Astrocyte of the cerebellum (primary cell): ENCODE data around the gene CNIH4.
"Not testable (repeated sequence)": the region's sequence is repeated elsewhere in the genome, so short reads cannot be mapped to it uniquely, and the experiment has no call there.

ENCODE experiments used
- DNase-seq: peaks from one replicate; pipeline ENCODE4 v3.0.0-alpha.2; 2011; ENCODE audit warnings: low read depth
- H3K4me3 ChIP-seq: 2 replicates; pipeline ENCODE4 v1.5.1; 2011; ENCODE audit warnings: mild to moderate bottlenecking, low read depth, low read length, moderate library complexity
- CTCF ChIP-seq: IDR thresholded peaks from 2 replicates; pipeline ENCODE4 v1.5.1; 2012; ENCODE audit warnings: low read length, low read depth, moderate library complexity, mild to moderate bottlenecking; ENCODE audit errors: missing control alignments
- in situ Hi-C: cut with HindIII; loops from 2 replicates; pipeline ENCODE4 v1.10.0; 2017; ENCODE audit warnings: low sequenced_read_pairs

CNIH4 gene

GRCh38 chr1:224411766-224412165 is 55.1 kb downstream of the CNIH4 start:
- H3K4me3 ChIP-seq, result no peak overlapping the region
- TF ChIP-seq CTCF, result no peak
- in situ Hi-C loops, result no loop called here
- DNase-seq, result no peak

GRCh38 chr1:224420106-224420505 is 63.4 kb downstream of the CNIH4 start:
- no peak overlapping the region for H3K4me3 ChIP-seq
- in situ Hi-C loops, result no loop called here
- DNase-seq, result no peak
- no peak for TF ChIP-seq CTCF

GRCh38 chr1:224425279-224425884 is 68.7 kb downstream of the CNIH4 start:
- TF ChIP-seq CTCF, result no peak
- no peak for DNase-seq
- H3K4me3 ChIP-seq, result no peak overlapping the region
- in situ Hi-C loops, result loop anchor here (5.0 kb wide), 1 partner anchor 58 kb away; no protein-coding TSS in a partner anchor

- DNase-seq, H3K4me3 ChIP-seq: not testable (repeated sequence)
- in situ Hi-C loops, result loop anchor here (5.0 kb wide), 1 partner anchor 60 kb away; no protein-coding TSS in a partner anchor
Observed at GRCh38 chr1:224426869-224427268, 70.2 kb downstream of the CNIH4 start.

GRCh38 chr1:224427346-224427745 is 70.7 kb downstream of the CNIH4 start:
- in situ Hi-C loops, result loop anchor here (5.0 kb wide), 1 partner anchor 60 kb away; no protein-coding TSS in a partner anchor
- peak; percentile 39 for DNase-seq
- no peak for TF ChIP-seq CTCF
- no peak overlapping the region for H3K4me3 ChIP-seq

GRCh38 chr1:224428713-224429112 is 72.0 kb downstream of the CNIH4 start:
- not testable (repeated sequence) for DNase-seq, H3K4me3 ChIP-seq
- in situ Hi-C loops, result loop anchor here (5.0 kb wide), 1 partner anchor 61 kb away; no protein-coding TSS in a partner anchor
